ENCODE data around the gene FPGS.

DNA sequence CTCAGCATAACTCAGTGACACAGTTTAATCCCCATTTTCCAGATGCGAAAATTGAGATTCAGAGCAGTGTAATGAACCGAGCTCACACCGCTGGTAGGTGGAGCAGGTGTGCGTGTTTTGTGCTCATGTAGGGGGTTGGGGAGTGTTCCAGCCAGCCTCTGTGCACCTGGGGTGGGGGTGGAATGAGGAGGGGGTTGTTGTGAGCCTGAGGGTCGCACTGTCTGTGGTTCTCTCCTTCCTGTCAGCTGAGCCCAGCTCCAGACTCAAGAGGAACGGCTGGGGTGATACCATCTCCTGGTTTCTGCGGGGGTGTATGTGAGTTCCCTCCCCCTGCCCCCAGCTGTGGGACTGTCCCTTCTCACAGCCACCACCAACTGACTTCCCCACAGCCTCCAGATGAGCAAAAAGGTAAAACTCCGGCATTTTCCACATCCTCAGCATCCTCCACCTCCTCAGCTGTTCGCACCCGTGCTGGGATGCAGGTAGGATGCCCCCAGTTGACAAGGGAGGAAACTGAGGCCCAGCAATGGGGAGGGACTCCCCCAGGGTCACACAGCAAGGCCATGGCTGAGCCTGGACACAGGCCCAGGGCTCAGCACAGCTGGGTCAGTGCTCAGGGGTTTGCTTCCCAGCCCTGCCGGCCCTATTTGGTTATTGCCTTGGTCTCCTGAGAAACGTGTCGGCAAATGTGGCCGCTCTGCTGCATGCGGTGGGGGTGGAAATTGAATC is 26.3 kb upstream of the FPGS start:
- TF ChIP-seq, protein P1, sequence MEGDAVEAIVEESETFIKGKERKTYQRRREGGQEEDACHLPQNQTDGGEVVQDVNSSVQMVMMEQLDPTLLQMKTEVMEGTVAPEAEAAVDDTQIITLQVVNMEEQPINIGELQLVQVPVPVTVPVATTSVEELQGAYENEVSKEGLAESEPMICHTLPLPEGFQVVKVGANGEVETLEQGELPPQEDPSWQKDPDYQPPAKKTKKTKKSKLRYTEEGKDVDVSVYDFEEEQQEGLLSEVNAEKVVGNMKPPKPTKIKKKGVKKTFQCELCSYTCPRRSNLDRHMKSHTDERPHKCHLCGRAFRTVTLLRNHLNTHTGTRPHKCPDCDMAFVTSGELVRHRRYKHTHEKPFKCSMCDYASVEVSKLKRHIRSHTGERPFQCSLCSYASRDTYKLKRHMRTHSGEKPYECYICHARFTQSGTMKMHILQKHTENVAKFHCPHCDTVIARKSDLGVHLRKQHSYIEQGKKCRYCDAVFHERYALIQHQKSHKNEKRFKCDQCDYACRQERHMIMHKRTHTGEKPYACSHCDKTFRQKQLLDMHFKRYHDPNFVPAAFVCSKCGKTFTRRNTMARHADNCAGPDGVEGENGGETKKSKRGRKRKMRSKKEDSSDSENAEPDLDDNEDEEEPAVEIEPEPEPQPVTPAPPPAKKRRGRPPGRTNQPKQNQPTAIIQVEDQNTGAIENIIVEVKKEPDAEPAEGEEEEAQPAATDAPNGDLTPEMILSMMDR (IDR thresholded peaks at IDR 0.05): no peak
- no peak for TF ChIP-seq POLR2A (IDR thresholded peaks at IDR 0.05)

Measured in body of pancreas (tissue), 4 donors.